Measurements from ENCODE around the gene NHLRC4.

GRCh38 chr16:544517-544916, 22.3 kb upstream of the NHLRC4 start:
- no peak for TF ChIP-seq EZH2phosphoT487 (IDR thresholded peaks at IDR 0.05; ENCODE audit: borderline replicate concordance, low read length)
- TF ChIP-seq CTCF (conservative IDR thresholded peaks at IDR 0.05; ENCODE audit: low read depth, low read length), result no peak
- TF ChIP-seq EZH2 (IDR thresholded peaks at IDR 0.05; ENCODE audit: low read length, unreplicated experiment), result no peak

All from PC-3 (cell line).